Activated naive CD8-positive, alpha-beta T cell treated with anti-CD3 and anti-CD28 coated beads, Interleukin-2, amount 10 ng/mL, durations not matched to agents 7 days and 5 days (primary cell): ENCODE data around the gene ABCF2. TPM values are rescaled to one million over a fixed set of nuclear protein-coding genes. Genes with fewer than 3 reads are reported as not detected.

ENCODE experiments used
- ATAC-seq: fragments of 150-1000 bp; cut with Tn5 transposase; one replicate; pipeline ENCODE4 v1.10.0; 2021; ENCODE audit warnings: low read depth, moderate library complexity
- POLR2A ChIA-PET: fragments of 350-600 bp; sonication (Branson Sonifier 250); formaldehyde crosslinking; loops from one replicate; lab custom pipeline; 2021; ENCODE audit warnings: antibody characterized with exemption; lab: Charles Lee
- DNase-seq: peaks from one replicate; pipeline ENCODE4 v3.0.0; 2021
- H3K27ac Mint-ChIP-seq: one replicate; pipeline ENCODE4 v1.8.0; 2022; ENCODE audit warnings: mild to moderate bottlenecking, mixed read lengths
- H3K27me3 Mint-ChIP-seq: one replicate; pipeline ENCODE4 v1.8.0; 2022; ENCODE audit warnings: mild to moderate bottlenecking, moderate library complexity, mixed read lengths
- H3K36me3 Mint-ChIP-seq: one replicate; pipeline ENCODE4 v1.8.0; 2021; ENCODE audit warnings: mild to moderate bottlenecking, mixed read lengths
- H3K4me1 Mint-ChIP-seq: one replicate; pipeline ENCODE4 v1.8.0; 2021; ENCODE audit warnings: mixed read lengths
- H3K4me3 Mint-ChIP-seq: one replicate; pipeline ENCODE4 v1.8.0; 2022; ENCODE audit warnings: mild to moderate bottlenecking, moderate library complexity, mixed read lengths
- H3K9me3 Mint-ChIP-seq: one replicate; pipeline ENCODE4 v1.8.0; 2021; ENCODE audit warnings: mixed read lengths
- total RNA-seq, 2 experiments: library from RNA; stranded (reverse); gene quantifications; one replicate each; pipeline ENCODE4 v1.2.3, GENCODE V29; 2021

ABCF2 gene
- total RNA-seq, 2 experiments from 2014 or later = 29.5 to 31.2 TPM

- H3K27ac Mint-ChIP-seq = peak overlapping the region; percentile 97
- ATAC-seq = no peak
- POLR2A ChIA-PET = interaction anchor here (0.7 to 3.3 kb wide), 5 partner anchors 9 to 99 kb away, joined by 3 to 39 read pairs (median 7); partner anchors contain the start of genes ABCF2, CHPF2 and NUB1
- H3K27me3 Mint-ChIP-seq = peaks cover 21% of the 10 kb centered on the region
- DNase-seq = no peak
- H3K9me3 Mint-ChIP-seq = no peaks in the 10 kb centered on the region
- H3K4me3 Mint-ChIP-seq = no peak overlapping the region
- H3K36me3 Mint-ChIP-seq = peaks cover 2% of the 10 kb centered on the region
- H3K4me1 Mint-ChIP-seq = peaks cover 25% of the 10 kb centered on the region
Measured at GRCh38 chr7:151242159-151243044, 15.4 kb upstream of the ABCF2 start.

GRCh38 chr7:151241755-151242096 is 14.7 kb upstream of the ABCF2 start:
- POLR2A ChIA-PET = interaction anchor here (3.3 kb wide), 2 partner anchors 8 to 15 kb away, joined by 18 to 39 read pairs; partner anchors contain the start of genes ABCF2 and CHPF2
- DNase-seq (no peak), ATAC-seq (no peak)
- no peak overlapping the region for H3K4me3 Mint-ChIP-seq
- H3K27me3 Mint-ChIP-seq = peaks cover 14% of the 10 kb centered on the region
- H3K27ac Mint-ChIP-seq = no peak overlapping the region
- H3K36me3 Mint-ChIP-seq = peaks cover 2% of the 10 kb centered on the region
- H3K4me1 Mint-ChIP-seq = peaks cover 25% of the 10 kb centered on the region
- no peaks in the 10 kb centered on the region for H3K9me3 Mint-ChIP-seq

- Mint-ChIP-seq H3K4me1 (peaks cover 24% of the 10 kb centered on the region), H3K36me3 (peaks cover 2% of the 10 kb centered on the region), H3K9me3 (no peaks in the 10 kb centered on the region), H3K4me3 (no peak overlapping the region), H3K27me3 (peaks cover 8% of the 10 kb centered on the region), H3K27ac (no peak overlapping the region)
- POLR2A ChIA-PET = interaction anchor here (3.3 kb wide), 2 partner anchors 8 to 14 kb away, joined by 18 to 39 read pairs; partner anchors contain the start of genes ABCF2 and CHPF2
- ATAC-seq (no peak), DNase-seq (no peak)
Measured at GRCh38 chr7:151240942-151241754, 14.1 kb upstream of the ABCF2 start.

GRCh38 chr7:151240536-151240935 is 13.5 kb upstream of the ABCF2 start:
- no peaks in the 10 kb centered on the region for H3K9me3 Mint-ChIP-seq
- H3K27me3 Mint-ChIP-seq = peaks cover 5% of the 10 kb centered on the region
- POLR2A ChIA-PET = no interaction called here
- DNase-seq = no peak
- H3K4me1 Mint-ChIP-seq = peaks cover 24% of the 10 kb centered on the region
- H3K4me3 Mint-ChIP-seq = no peak overlapping the region
- ATAC-seq = no peak
- peaks cover 2% of the 10 kb centered on the region for H3K36me3 Mint-ChIP-seq
- H3K27ac Mint-ChIP-seq = peak overlapping the region; percentile 51

GRCh38 chr7:151239837-151240459 is 12.9 kb upstream of the ABCF2 start:
- H3K27ac Mint-ChIP-seq = peak overlapping the region; percentile 64
- peaks cover 4% of the 10 kb centered on the region for H3K27me3 Mint-ChIP-seq
- no peak for DNase-seq
- no peaks in the 10 kb centered on the region for H3K9me3 Mint-ChIP-seq
- H3K36me3 Mint-ChIP-seq = peaks cover 2% of the 10 kb centered on the region
- POLR2A ChIA-PET = interaction anchor here (1.5 kb wide), 1 partner anchor 13 kb away, joined by 3 read pairs; the partner anchor contains the start of gene ABCF2
- H3K4me3 Mint-ChIP-seq = no peak overlapping the region
- no peak for ATAC-seq
- H3K4me1 Mint-ChIP-seq = peaks cover 23% of the 10 kb centered on the region

GRCh38 chr7:151238924-151239836 is 12.2 kb upstream of the ABCF2 start:
- POLR2A ChIA-PET = interaction anchor here (1.5 kb wide), 1 partner anchor 12 kb away, joined by 3 read pairs; the partner anchor contains the start of gene ABCF2
- Mint-ChIP-seq H3K27me3 (no peaks in the 10 kb centered on the region), H3K4me3 (no peak overlapping the region), H3K9me3 (no peaks in the 10 kb centered on the region), H3K27ac (no peak overlapping the region), H3K4me1 (peaks cover 17% of the 10 kb centered on the region), H3K36me3 (peaks cover 2% of the 10 kb centered on the region)
- ATAC-seq (no peak), DNase-seq (no peak)

- DNase-seq = no peak
- no peak overlapping the region for H3K27ac Mint-ChIP-seq
- no peaks in the 10 kb centered on the region for H3K27me3 Mint-ChIP-seq
- H3K9me3 Mint-ChIP-seq = no peaks in the 10 kb centered on the region
- POLR2A ChIA-PET = interaction anchor here (1.5 kb wide), 1 partner anchor 11 kb away, joined by 3 read pairs; the partner anchor contains the start of gene ABCF2
- H3K4me1 Mint-ChIP-seq = peaks cover 17% of the 10 kb centered on the region
- peaks cover 2% of the 10 kb centered on the region for H3K36me3 Mint-ChIP-seq
- H3K4me3 Mint-ChIP-seq = no peak overlapping the region
- ATAC-seq = no peak
Measured at GRCh38 chr7:151238190-151238810, 11.3 kb upstream of the ABCF2 start.

- POLR2A ChIA-PET = interaction anchor here (1.3 kb wide), 1 partner anchor 10 kb away, joined by 6 read pairs; the partner anchor contains the start of gene ABCF2
- no peaks in the 10 kb centered on the region for H3K27me3 Mint-ChIP-seq
- no peak for DNase-seq
- H3K4me1 Mint-ChIP-seq = peaks cover 12% of the 10 kb centered on the region
- H3K4me3 Mint-ChIP-seq = no peak overlapping the region
- no peaks in the 10 kb centered on the region for H3K9me3 Mint-ChIP-seq
- no peak for ATAC-seq
- H3K36me3 Mint-ChIP-seq = peaks cover 2% of the 10 kb centered on the region
- no peak overlapping the region for H3K27ac Mint-ChIP-seq
Measured at GRCh38 chr7:151237244-151238189, 10.5 kb upstream of the ABCF2 start.

GRCh38 chr7:151236406-151236805 is 9.4 kb upstream of the ABCF2 start:
- DNase-seq (no peak), ATAC-seq (no peak)
- Mint-ChIP-seq H3K9me3 (no peaks in the 10 kb centered on the region), H3K4me3 (no peak overlapping the region), H3K27ac (no peak overlapping the region), H3K4me1 (peaks cover 19% of the 10 kb centered on the region), H3K36me3 (peaks cover 2% of the 10 kb centered on the region), H3K27me3 (no peaks in the 10 kb centered on the region)
- POLR2A ChIA-PET = interaction anchor here (1.3 kb wide), 1 partner anchor 9 kb away, joined by 6 read pairs; the partner anchor contains the start of gene ABCF2

GRCh38 chr7:151235091-151235787 is 8.2 kb upstream of the ABCF2 start:
- Mint-ChIP-seq H3K27ac (no peak overlapping the region), H3K27me3 (peaks cover 3% of the 10 kb centered on the region), H3K4me3 (no peak overlapping the region), H3K36me3 (peaks cover 2% of the 10 kb centered on the region), H3K4me1 (peaks cover 15% of the 10 kb centered on the region), H3K9me3 (no peaks in the 10 kb centered on the region)
- DNase-seq = no peak
- POLR2A ChIA-PET = interaction anchor here (3.6 kb wide), 1 partner anchor 8 kb away, joined by 39 read pairs; no protein-coding TSS in a partner anchor
- no peak for ATAC-seq
